Breast epithelium (tissue), 4 donors: ENCODE measurements around the gene IPO13. TPM values are rescaled to one million over a fixed set of nuclear protein-coding genes. Genes with fewer than 3 reads are reported as not detected.

Experiments used
- DNase-seq, 2 donors: peaks; one replicate each; pipeline ENCODE4 v3.0.0-alpha.2; 2019; ENCODE audit warnings: low spot score in 2 of 2
- H3K27ac ChIP-seq, 2 donors: fragments of 200-600 bp; sonication (generic) in 1 of 2; one replicate each; pipeline ENCODE4 v1.5.1; 2016 to 2019; ENCODE audit warnings: mild to moderate bottlenecking in 1 of 2
- H3K27me3 ChIP-seq, 2 donors: fragments of 200-600 bp; sonication (generic) in 1 of 2; one replicate each; pipeline versions ENCODE4 v1.5.1 to v1.6.0; 2017 to 2019; ENCODE audit warnings: control low read depth in 1 of 2, mild to moderate bottlenecking in 1 of 2
- H3K36me3 ChIP-seq: fragments of 200-600 bp; one replicate; pipeline ENCODE4 v1.5.1; 2019
- H3K4me1 ChIP-seq, 2 donors: fragments of 200-600 bp; sonication (generic); one replicate each; pipeline ENCODE4 v1.5.1; 2016 to 2019; ENCODE audit warnings: control low read depth in 1 of 2
- H3K4me3 ChIP-seq, 3 donors: fragments of 200-600 bp; sonication (generic); 1 replicate in 2 of 3; 2 replicates in 1 of 3; pipeline ENCODE4 v1.5.1; 2016 to 2019; ENCODE audit warnings: mild to moderate bottlenecking in 3 of 3, moderate library complexity in 2 of 3
- H3K9me3 ChIP-seq, 2 donors: fragments of 200-600 bp; sonication (generic) in 1 of 2; one replicate each; pipeline ENCODE4 v1.5.1; 2016 to 2019; ENCODE audit warnings: control low read depth in 1 of 2
- POLR2A ChIP-seq: fragments of 450-650 bp; IDR thresholded peaks from one replicate; pipeline ENCODE4 v1.6.1; 2016; ENCODE audit warnings: antibody characterized with exemption, mild to moderate bottlenecking, moderate library complexity
- POLR2AphosphoS5 ChIP-seq, 3 donors: sonication (generic); formaldehyde crosslinking; IDR thresholded peaks; one replicate each; pipeline ENCODE4 v1.6.1; 2017; ENCODE audit warnings: antibody characterized with exemption in 3 of 3
- intact Hi-C: fragments of 100-400 bp; cut with DNase I; formaldehyde crosslinking; loops from one replicate; pipeline ENCODE4 v1.15.1; 2023; ENCODE audit warnings: low total_unique reads
- total RNA-seq, 3 donors: library from RNA; depleted of rRNA; stranded (reverse); fragments of >200 nt; gene quantifications; one replicate each; pipeline ENCODE4 v1.1.0, GENCODE V29; 2016
- TF ChIP-seq, protein P1 (sequence below), 3 donors: fragments of 450-650 bp; IDR thresholded peaks; one replicate each; pipeline ENCODE4 v1.5.1; 2016 to 2017; ENCODE audit warnings: antibody characterized with exemption in 3 of 3, mild to moderate bottlenecking in 3 of 3, moderate library complexity in 3 of 3

The IPO13 gene
- total RNA-seq, 3 donors from 2014 or later = 18.4 to 23.0 (median 20.5) TPM

- H3K36me3 ChIP-seq = no peaks in the 10 kb centered on the region
- TF ChIP-seq POLR2A = no peak
- no peak for TF ChIP-seq POLR2AphosphoS5 (IDR thresholded peaks at IDR 0.05)
- TF ChIP-seq, protein P1, sequence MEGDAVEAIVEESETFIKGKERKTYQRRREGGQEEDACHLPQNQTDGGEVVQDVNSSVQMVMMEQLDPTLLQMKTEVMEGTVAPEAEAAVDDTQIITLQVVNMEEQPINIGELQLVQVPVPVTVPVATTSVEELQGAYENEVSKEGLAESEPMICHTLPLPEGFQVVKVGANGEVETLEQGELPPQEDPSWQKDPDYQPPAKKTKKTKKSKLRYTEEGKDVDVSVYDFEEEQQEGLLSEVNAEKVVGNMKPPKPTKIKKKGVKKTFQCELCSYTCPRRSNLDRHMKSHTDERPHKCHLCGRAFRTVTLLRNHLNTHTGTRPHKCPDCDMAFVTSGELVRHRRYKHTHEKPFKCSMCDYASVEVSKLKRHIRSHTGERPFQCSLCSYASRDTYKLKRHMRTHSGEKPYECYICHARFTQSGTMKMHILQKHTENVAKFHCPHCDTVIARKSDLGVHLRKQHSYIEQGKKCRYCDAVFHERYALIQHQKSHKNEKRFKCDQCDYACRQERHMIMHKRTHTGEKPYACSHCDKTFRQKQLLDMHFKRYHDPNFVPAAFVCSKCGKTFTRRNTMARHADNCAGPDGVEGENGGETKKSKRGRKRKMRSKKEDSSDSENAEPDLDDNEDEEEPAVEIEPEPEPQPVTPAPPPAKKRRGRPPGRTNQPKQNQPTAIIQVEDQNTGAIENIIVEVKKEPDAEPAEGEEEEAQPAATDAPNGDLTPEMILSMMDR (IDR thresholded peaks at IDR 0.05) = no peak
- no peaks in the 10 kb centered on the region for H3K27me3 ChIP-seq
- intact Hi-C loops = loop anchor here (10.0 kb wide), 1 partner anchor 1107 kb away; the partner anchor contains the start of gene ZNF691
- H3K4me1 ChIP-seq = peaks cover 7 to 12% of the 10 kb centered on the region in 2 donors
- no peak overlapping the region for H3K4me3 ChIP-seq
- no peak overlapping the region for H3K27ac ChIP-seq
- DNase-seq = no peak
- H3K9me3 ChIP-seq = no peaks in the 10 kb centered on the region
Observed at GRCh38 chr1:43951021-43951985, 4.6 kb downstream of the IPO13 start.

GRCh38 chr1:43952731-43953346 lies 6.1 kb downstream of the IPO13 start:
- no peaks in the 10 kb centered on the region for H3K36me3 ChIP-seq
- DNase-seq = no peak
- H3K9me3 ChIP-seq = no peaks in the 10 kb centered on the region
- intact Hi-C loops = loop anchor here (10.0 kb wide), 1 partner anchor 1108 kb away; the partner anchor contains the start of gene ZNF691
- H3K4me3 ChIP-seq = no peak overlapping the region
- H3K4me1 ChIP-seq = peaks cover 5 to 6% of the 10 kb centered on the region in 2 donors
- TF ChIP-seq POLR2A = no peak
- TF ChIP-seq, protein P1 (IDR thresholded peaks at IDR 0.05) = no peak
- no peak for TF ChIP-seq POLR2AphosphoS5 (IDR thresholded peaks at IDR 0.05)
- no peak overlapping the region for H3K27ac ChIP-seq
- no peaks in the 10 kb centered on the region for H3K27me3 ChIP-seq

DNA sequence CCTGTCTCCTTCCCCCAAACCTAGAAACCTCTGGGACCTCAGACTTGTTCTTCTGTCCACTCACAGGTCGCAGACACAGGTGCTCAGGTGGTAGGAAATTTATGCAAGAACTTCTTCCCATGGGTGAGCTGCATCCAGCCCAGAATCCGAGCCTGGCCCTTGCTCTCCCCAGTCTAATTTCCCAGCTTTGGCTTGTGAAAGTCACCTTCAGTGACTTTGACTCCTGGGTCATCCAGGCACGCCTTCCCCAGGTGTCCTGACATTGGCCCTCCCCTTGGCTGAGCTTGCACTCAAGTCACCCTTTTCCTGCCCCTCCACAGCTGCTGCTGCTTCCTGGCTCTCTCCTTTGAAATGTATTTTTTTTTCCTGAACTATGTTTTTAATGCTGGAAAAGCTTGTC lies 6.6 kb downstream of the IPO13 start:
- H3K4me1 ChIP-seq = peaks cover 0 to under 1% of the 10 kb centered on the region in 2 donors
- H3K4me3 ChIP-seq = no peak overlapping the region

GRCh38 chr1:43954036-43954435 lies 7.3 kb downstream of the IPO13 start:
- TF ChIP-seq, protein P1 (IDR thresholded peaks at IDR 0.05) = no peak
- TF ChIP-seq POLR2A (no peak), POLR2AphosphoS5 (IDR thresholded peaks at IDR 0.05) (no peak)
- H3K4me3 ChIP-seq = no peak overlapping the region
- intact Hi-C loops = loop anchor here (10.0 kb wide), 1 partner anchor 1109 kb away; the partner anchor contains the start of gene ZNF691
- no peaks in the 10 kb centered on the region for H3K27me3 ChIP-seq
- H3K27ac ChIP-seq = no peak overlapping the region
- no peaks in the 10 kb centered on the region for H3K36me3 ChIP-seq
- H3K4me1 ChIP-seq = no peaks in the 10 kb centered on the region
- no peaks in the 10 kb centered on the region for H3K9me3 ChIP-seq
- no peak for DNase-seq

More for the DNA sequence above, 6.6 kb downstream of the IPO13 start:
- intact Hi-C loops = loop anchor here (10.0 kb wide), 1 partner anchor 1109 kb away; the partner anchor contains the start of gene ZNF691
- Histone ChIP-seq H3K36me3 (no peaks in the 10 kb centered on the region), H3K27me3 (no peaks in the 10 kb centered on the region), H3K27ac (no peak overlapping the region), H3K9me3 (no peaks in the 10 kb centered on the region)
- TF ChIP-seq POLR2AphosphoS5 (IDR thresholded peaks at IDR 0.05) (no peak), POLR2A (no peak)
- TF ChIP-seq, protein P1 (IDR thresholded peaks at IDR 0.05) = no peak
- no peak for DNase-seq
